MM.1S (cell line): ENCODE results near the gene CLEC19A.
"Not testable (repeated sequence)": the region's sequence is repeated elsewhere in the genome, so short reads cannot be mapped to it uniquely, and the experiment has no call there.

Source experiments
- EZH2phosphoT487 ChIP-seq: fragments of 300-600 bp; sonication (generic); IDR thresholded peaks from 2 replicates; pipeline ENCODE4 v1.6.1; 2018; ENCODE audit warnings: antibody characterized with exemption, low read length
- TF ChIP-seq, protein P1 (sequence below): fragments of 300-600 bp; sonication (generic); IDR thresholded peaks from 2 replicates; pipeline ENCODE4 v1.5.1; 2016; ENCODE audit warnings: antibody characterized with exemption, low read length, mixed read lengths

DNA sequence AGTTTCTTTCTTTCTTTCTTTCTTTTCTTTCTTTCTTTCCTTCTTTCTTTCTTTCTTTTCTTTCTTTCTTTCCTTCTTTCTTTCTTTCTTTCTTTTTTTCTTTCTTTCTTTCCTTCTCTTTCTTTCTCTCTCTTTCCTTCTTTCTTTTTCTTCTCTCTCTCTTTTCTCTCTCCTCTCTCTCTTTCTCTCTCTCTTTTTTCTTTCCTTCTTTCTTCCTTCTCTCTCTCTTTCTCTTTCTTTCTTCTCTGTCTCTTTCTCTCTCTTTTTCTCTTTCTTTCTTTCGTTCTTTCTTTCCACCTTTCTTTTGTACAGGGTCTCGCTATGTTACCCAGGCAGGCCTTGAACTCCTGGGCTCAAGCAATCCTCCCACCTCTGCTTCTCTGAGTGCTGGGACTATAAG, 35.7 kb downstream of the CLEC19A start:
- not testable (repeated sequence) for TF ChIP-seq EZH2phosphoT487
- TF ChIP-seq, protein P1, sequence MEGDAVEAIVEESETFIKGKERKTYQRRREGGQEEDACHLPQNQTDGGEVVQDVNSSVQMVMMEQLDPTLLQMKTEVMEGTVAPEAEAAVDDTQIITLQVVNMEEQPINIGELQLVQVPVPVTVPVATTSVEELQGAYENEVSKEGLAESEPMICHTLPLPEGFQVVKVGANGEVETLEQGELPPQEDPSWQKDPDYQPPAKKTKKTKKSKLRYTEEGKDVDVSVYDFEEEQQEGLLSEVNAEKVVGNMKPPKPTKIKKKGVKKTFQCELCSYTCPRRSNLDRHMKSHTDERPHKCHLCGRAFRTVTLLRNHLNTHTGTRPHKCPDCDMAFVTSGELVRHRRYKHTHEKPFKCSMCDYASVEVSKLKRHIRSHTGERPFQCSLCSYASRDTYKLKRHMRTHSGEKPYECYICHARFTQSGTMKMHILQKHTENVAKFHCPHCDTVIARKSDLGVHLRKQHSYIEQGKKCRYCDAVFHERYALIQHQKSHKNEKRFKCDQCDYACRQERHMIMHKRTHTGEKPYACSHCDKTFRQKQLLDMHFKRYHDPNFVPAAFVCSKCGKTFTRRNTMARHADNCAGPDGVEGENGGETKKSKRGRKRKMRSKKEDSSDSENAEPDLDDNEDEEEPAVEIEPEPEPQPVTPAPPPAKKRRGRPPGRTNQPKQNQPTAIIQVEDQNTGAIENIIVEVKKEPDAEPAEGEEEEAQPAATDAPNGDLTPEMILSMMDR = not testable (repeated sequence)
